Uterus (tissue), 4 donors: ENCODE measurements around the gene AGPS. TPM values are rescaled to one million over a fixed set of nuclear protein-coding genes. Genes with fewer than 3 reads are reported as not detected.

Experiments
- DNase-seq, 2 donors: peaks; one replicate each; pipeline ENCODE4 v3.0.0-alpha.2; 2019 to 2020
- H3K27ac ChIP-seq, 2 donors: fragments of 200-600 bp; sonication (generic); 1 replicate in 1 of 2; 2 replicates in 1 of 2; pipeline ENCODE4 v1.5.1; 2016 to 2018
- H3K27me3 ChIP-seq, 2 donors: fragments of 200-600 bp; sonication (generic); one replicate each; pipeline ENCODE4 v1.5.1; 2018 to 2019; ENCODE audit warnings: control low read depth in 1 of 2
- H3K36me3 ChIP-seq, 2 donors: fragments of 200-600 bp; sonication (generic); one replicate each; pipeline ENCODE4 v1.5.1; 2019; ENCODE audit warnings: control low read depth in 1 of 2
- H3K4me1 ChIP-seq, 2 donors: fragments of 200-600 bp; sonication (generic); one replicate each; pipeline ENCODE4 v1.5.1; 2018 to 2019; ENCODE audit warnings: control low read depth in 1 of 2
- H3K4me3 ChIP-seq, 2 donors: fragments of 200-600 bp; sonication (generic); 1 replicate in 1 of 2; 2 replicates in 1 of 2; pipeline ENCODE4 v1.5.1; 2018 to 2019; ENCODE audit warnings: mild to moderate bottlenecking in 1 of 2
- H3K9me3 ChIP-seq, 2 donors: fragments of 200-600 bp; sonication (generic); one replicate each; pipeline ENCODE4 v1.5.1; 2019; ENCODE audit warnings: control low read depth in 1 of 2
- CTCF ChIP-seq, 4 experiments: fragments of 200-600 bp in 2 of 4; fragments of 450-650 bp in 2 of 4; sonication (generic) in 2 of 4; IDR thresholded peaks; one replicate each; pipeline ENCODE4 v1.5.1; 2016 to 2019; ENCODE audit warnings: antibody characterized with exemption in 4 of 4, mild to moderate bottlenecking in 2 of 4, moderate library complexity in 1 of 4
- POLR2A ChIP-seq, 2 donors: fragments of 450-650 bp; IDR thresholded peaks; one replicate each; pipeline ENCODE4 v1.6.1; 2016; ENCODE audit warnings: antibody characterized with exemption in 2 of 2, mild to moderate bottlenecking in 1 of 2, moderate library complexity in 1 of 2
- intact Hi-C: fragments of 100-400 bp; cut with DNase I; formaldehyde crosslinking; loops from one replicate; pipeline ENCODE4 v1.15.1; 2023; ENCODE audit warnings: low total_unique reads
- total RNA-seq, 4 donors: library from RNA; depleted of rRNA in 3 of 4; stranded (reverse); fragments of >200 nt in 3 of 4; gene quantifications; one replicate each; pipeline versions ENCODE4 v1.1.0 to v1.2.4, GENCODE V29; 2014 to 2023
- donor health status: DM: yes; HTN: yes; CAD: no.

AGPS gene
- total RNA-seq, 4 donors from 2014 or later = 10.2 to 64.4 (median 40.0) TPM

- peak overlapping the region; percentile 90 to 95 for H3K4me3 ChIP-seq
- TF ChIP-seq POLR2A (IDR thresholded peaks at IDR 0.05) (no peak), CTCF (IDR thresholded peaks at IDR 0.05) (no peak)
Observed at GRCh38 chr2:177553176-177553884, 160.8 kb downstream of the AGPS start.

GRCh38 chr2:177554365-177554764 is 161.8 kb downstream of the AGPS start:
- TF ChIP-seq CTCF (IDR thresholded peaks at IDR 0.05) = no peak
- TF ChIP-seq POLR2A (IDR thresholded peaks at IDR 0.05) = no peak
- no peak overlapping the region for H3K27ac ChIP-seq
- intact Hi-C loops = no loop called here

More at GRCh38 chr2:177553176-177553884, 160.8 kb downstream of the AGPS start:
- Histone ChIP-seq H3K27me3 (no peaks in the 10 kb centered on the region), H3K27ac (peak overlapping the region; percentile 93 to 95), H3K9me3 (no peaks in the 10 kb centered on the region), H3K36me3 (no peaks in the 10 kb centered on the region), H3K4me1 (no peaks in the 10 kb centered on the region)
- DNase-seq = no peak
- intact Hi-C loops = no loop called here

GRCh38 chr2:177556153-177556552 is 163.6 kb downstream of the AGPS start:
- intact Hi-C loops = no loop called here
- Histone ChIP-seq H3K4me1 (no peaks in the 10 kb centered on the region), H3K9me3 (no peaks in the 10 kb centered on the region), H3K27me3 (no peaks in the 10 kb centered on the region), H3K36me3 (no peaks in the 10 kb centered on the region), H3K4me3 (no peak overlapping the region), H3K27ac (no peak overlapping the region)
- TF ChIP-seq CTCF (IDR thresholded peaks at IDR 0.05) (no peak), POLR2A (IDR thresholded peaks at IDR 0.05) (no peak)
- no peak for DNase-seq

More at GRCh38 chr2:177554365-177554764, 161.8 kb downstream of the AGPS start:
- no peak overlapping the region for H3K4me3 ChIP-seq
- no peaks in the 10 kb centered on the region for H3K36me3 ChIP-seq
- no peaks in the 10 kb centered on the region for H3K9me3 ChIP-seq
- H3K4me1 ChIP-seq = no peaks in the 10 kb centered on the region
- H3K27me3 ChIP-seq = no peaks in the 10 kb centered on the region
- no peak for DNase-seq

DNA sequence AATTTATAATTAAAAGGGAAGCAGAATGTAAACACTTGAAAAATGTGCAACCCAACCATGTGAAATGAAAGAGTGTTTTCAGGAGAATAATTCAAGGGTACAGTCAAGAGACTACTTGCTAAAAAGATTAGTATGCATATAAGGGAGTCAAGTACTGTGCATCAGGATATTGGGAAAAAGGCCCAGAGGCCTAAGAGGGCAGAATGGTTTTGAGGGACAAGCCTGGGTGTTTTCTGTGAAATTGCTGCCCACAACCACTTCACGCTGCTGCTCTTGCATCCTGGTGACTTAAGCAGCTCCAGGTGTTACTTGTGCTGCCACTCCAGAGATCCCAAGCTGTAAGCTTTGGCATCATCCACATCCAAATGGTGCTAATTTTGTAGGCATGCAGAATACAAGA is 165.2 kb downstream of the AGPS start:
- intact Hi-C loops = no loop called here
- no peak overlapping the region for H3K27ac ChIP-seq
- no peak overlapping the region for H3K4me3 ChIP-seq
- no peaks in the 10 kb centered on the region for H3K9me3 ChIP-seq
- no peaks in the 10 kb centered on the region for H3K27me3 ChIP-seq
- no peaks in the 10 kb centered on the region for H3K4me1 ChIP-seq
- TF ChIP-seq POLR2A (IDR thresholded peaks at IDR 0.05) = no peak
- TF ChIP-seq CTCF (IDR thresholded peaks at IDR 0.05) = no peak
- H3K36me3 ChIP-seq = no peaks in the 10 kb centered on the region
- no peak for DNase-seq

DNA sequence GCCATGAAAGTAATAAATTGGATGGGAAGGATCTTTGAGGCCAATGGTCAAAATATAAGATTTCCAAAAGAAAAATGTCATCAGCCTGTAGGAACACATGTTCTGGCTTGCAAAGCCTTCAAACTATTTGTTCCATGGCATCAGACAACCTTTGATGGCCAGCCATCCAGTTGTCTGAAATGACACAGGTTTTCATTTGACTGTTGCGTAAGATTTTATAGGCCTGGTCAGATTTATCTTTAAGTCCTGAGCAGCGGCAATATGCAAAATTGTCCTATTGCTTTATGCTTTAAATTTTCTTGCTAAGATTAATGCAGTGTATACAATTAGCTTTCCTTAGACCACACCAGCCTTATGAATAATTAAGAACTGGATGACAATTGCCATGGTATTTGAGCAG is 167.1 kb downstream of the AGPS start:
- TF ChIP-seq CTCF (IDR thresholded peaks at IDR 0.05) = no peak
- no peak for TF ChIP-seq POLR2A (IDR thresholded peaks at IDR 0.05)
- Histone ChIP-seq H3K27ac (no peak overlapping the region), H3K36me3 (no peaks in the 10 kb centered on the region), H3K27me3 (no peaks in the 10 kb centered on the region), H3K4me3 (no peak overlapping the region), H3K9me3 (no peaks in the 10 kb centered on the region), H3K4me1 (no peaks in the 10 kb centered on the region)
- intact Hi-C loops = no loop called here
- no peak for DNase-seq
